GM13977 (cell line): Measurements from ENCODE around the gene ST6GALNAC4.
A peak's percentile ranks its signal among the peaks of the same experiment; 100 is the strongest.

Experiments used
- DNase-seq: peaks from one replicate; pipeline ENCODE4 v3.0.0; 2012; ENCODE audit warnings: low spot score
- in situ Hi-C: fragments of 300-500 bp; cut with MboI; formaldehyde crosslinking; loops from one replicate; pipeline ENCODE4 v1.12.0; 2022; ENCODE audit warnings: low sequenced_read_pairs, low pct_unique_long_range_greater_than_20kb, mixed read lengths, inconsistent platforms; ENCODE audit not compliant: unreplicated experiment
- TF ChIP-seq, protein P1 (sequence below): IDR thresholded peaks from 2 replicates; pipeline ENCODE4 v1.5.1; 2012; ENCODE audit warnings: mild to moderate bottlenecking, control low read depth; ENCODE audit not compliant: insufficient read depth; ENCODE audit errors: extremely low read depth, missing control alignments

The ST6GALNAC4 gene

DNA sequence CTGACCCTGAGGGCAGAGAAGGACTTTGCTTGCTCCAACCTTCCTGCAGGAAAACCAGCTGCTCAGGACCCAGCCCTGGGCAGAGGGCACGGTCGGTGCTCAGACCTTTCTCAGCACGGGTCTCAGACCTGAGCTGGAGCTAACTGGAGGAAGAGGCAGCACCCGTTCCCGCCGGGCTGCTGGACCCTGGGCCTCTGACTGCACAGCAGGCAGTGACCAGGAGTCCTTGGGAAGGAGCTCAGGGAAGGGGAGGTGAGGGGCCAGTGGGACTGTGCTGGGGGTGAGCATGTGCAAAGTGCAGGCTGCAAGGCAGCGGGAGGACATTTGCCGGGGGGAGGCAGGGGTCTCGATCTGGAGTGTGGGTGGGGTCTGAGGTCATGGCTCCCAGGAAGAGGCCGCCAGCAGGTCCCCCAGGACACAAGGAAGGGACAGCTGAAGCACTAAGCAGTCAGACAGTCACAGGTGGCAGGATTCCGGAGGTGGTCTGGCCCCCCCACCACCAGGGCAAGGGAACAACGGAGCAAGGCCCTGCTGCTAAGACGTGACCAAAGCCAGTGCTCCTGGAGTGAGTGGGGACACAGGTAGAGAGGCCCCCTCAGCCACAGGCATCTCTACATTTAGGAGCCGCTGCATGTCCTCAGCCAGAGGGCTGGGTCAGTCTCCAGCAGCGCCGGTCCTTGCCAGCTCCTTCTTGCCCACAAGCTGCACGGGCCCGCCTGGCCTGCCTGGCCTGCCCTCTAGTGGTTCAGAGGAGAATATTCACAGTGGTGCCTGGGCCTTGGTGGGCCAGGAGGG is 25.6 kb upstream of the ST6GALNAC4 start:
- in situ Hi-C loops = no loop called here
- TF ChIP-seq, protein P1, sequence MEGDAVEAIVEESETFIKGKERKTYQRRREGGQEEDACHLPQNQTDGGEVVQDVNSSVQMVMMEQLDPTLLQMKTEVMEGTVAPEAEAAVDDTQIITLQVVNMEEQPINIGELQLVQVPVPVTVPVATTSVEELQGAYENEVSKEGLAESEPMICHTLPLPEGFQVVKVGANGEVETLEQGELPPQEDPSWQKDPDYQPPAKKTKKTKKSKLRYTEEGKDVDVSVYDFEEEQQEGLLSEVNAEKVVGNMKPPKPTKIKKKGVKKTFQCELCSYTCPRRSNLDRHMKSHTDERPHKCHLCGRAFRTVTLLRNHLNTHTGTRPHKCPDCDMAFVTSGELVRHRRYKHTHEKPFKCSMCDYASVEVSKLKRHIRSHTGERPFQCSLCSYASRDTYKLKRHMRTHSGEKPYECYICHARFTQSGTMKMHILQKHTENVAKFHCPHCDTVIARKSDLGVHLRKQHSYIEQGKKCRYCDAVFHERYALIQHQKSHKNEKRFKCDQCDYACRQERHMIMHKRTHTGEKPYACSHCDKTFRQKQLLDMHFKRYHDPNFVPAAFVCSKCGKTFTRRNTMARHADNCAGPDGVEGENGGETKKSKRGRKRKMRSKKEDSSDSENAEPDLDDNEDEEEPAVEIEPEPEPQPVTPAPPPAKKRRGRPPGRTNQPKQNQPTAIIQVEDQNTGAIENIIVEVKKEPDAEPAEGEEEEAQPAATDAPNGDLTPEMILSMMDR = peak; percentile 87
- peak; percentile 74 for DNase-seq

DNA sequence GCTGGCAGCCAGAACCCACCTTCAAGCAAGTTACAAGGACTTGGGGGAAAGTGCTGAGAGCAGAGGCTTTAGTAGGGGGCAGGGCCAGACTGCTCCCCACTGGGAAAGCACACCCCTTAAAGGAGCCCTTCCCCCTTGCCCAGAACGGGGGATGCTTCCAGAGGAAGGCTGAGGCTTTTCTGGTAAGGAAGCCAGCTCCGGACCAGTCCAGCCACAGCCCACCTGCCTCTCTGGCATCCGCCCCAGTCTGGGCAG is 25.0 kb upstream of the ST6GALNAC4 start:
- no peak for DNase-seq
- TF ChIP-seq, protein P1 = no peak
- in situ Hi-C loops = no loop called here

DNA sequence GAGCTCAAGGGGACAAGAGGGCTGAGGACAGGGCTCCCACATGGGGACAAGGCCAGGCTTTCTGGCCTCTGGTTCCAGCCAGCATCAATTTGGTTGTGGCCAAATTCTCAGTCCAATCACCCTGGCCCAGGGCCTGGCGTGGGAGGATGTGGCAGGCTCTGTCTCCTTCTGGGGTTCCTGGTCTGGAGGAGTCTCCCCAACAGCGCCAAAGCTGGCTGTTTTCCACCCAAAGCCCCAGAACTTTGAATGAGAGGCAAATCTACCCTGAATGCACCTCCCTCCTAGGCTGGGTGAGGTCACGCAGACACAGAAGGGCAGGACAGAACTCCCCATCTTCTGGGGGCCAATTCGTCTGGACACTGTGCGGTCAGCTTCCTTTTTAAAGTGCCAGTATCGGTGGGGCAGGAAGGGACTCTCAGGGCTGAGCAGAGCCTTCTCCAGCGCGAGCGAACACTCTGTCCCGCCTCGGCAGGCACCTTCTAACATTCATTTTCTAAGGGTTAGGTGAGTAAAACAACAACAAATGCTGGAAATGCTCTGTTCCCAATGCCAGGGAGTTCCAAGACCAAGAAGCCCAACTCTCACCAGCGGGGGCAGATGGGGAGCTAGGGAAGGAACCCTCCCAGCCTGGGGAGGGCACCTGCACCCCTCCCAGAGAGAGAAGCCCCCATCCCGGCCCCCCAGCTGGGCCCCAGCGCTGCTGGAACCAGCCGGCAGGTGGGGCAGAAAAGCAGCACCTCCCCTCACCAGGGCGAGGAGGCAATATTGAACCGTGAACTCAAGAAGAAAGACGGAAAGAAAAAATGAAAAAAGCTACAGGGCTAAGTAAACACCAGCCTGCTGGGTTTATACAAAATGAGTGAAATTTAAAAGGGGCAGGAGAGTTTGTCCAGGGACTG is 24.5 kb upstream of the ST6GALNAC4 start:
- no peak for DNase-seq
- TF ChIP-seq, protein P1 = no peak
- in situ Hi-C loops = no loop called here

DNA sequence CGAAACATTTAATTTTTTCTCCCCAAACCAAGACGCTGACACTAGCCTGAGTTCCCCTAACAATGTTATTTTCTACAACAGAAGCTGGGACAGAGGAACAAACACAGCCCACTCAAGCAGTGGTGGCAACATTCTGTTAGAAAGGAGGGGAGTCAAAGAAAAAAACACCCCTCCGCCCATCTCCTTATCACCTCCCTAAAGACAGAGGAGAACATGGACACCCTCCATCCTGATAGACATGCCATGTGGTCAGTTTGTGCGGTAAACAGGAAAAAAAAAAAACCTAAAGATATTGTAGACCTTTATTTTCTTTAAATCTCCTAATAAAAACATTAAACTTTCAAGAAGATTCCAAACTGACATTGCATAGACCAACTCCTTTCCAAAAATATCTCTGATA is 23.8 kb upstream of the ST6GALNAC4 start:
- in situ Hi-C loops = no loop called here
- no peak for DNase-seq
- TF ChIP-seq, protein P1 = no peak

DNA sequence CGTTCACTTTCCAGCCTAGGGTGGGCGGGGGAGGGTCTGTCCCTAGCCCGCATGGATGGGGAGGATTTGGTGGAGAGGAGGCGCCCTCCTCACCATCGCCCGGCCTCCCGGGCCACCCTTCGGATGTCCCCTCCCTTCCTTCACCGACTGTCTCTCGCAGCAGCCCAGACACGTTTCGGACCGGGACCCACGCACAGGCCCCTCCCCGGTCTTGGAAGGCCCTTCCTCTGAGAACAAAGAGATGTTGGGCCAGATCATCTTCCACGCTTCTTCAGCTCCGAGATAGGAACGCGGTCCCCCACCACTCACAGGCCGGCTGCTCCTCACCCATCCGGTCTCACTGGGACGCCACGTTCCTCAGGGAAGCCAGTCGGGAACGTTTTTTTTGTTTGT is 21.5 kb upstream of the ST6GALNAC4 start:
- TF ChIP-seq, protein P1 = no peak
- no peak for DNase-seq
- in situ Hi-C loops = no loop called here

DNA sequence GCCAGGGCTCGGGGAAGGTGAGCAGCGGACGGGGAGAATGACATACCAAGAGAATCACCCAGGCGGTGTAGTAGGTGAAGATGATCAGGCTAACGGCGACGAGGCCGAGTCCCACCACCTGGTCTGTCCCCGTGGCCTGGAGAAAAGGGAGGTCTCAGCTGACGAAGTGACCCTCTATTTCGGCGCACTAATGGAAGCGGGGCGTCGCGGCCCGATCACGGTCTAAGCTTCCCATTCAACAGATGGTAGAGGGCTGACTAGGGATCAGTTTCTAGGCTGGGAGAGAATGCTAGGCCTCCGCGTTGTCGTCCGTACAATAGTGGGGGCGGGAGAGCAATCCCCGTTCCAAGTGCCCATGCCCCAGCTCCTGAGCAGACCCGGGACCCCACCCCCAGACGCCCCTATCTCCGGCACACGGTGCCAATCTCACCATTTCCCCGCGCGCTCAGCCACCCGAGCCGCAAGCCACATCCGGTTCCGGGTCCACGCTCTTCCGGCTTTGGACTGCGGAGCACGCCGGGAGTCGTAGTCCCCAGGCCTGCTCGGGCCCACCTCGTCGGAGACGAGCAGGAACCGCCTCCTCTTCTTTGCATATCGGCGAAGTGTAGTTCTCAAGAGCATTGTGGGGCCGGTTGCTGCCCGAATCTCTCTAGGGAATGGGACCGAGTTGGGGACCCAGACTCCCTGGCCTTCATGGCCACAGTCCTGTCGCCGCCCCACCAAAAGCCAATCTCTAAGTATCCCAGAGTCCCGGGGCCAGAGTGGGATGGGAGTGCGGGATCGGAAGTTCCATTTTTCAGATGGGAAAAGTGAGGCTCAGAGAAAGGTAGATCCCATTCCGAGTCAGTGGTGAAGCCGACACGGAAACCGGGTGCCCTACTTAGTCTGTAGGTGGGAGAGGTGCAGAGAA is 20.8 kb upstream of the ST6GALNAC4 start, which contains the start of gene DPM2:
DPM2 (minus strand) TSS at position 467 of the 910 bp plus-strand sequence; CDS start at position 433, 34 bp downstream.
- TF ChIP-seq, protein P1 = no peak
- in situ Hi-C loops = no loop called here
- DNase-seq = peak; percentile 96
